ENCODE results near the gene NPDC1. TPM values are rescaled to one million over a fixed set of nuclear protein-coding genes. Genes with fewer than 3 reads are reported as not detected.

NPDC1 gene
- total RNA-seq, 1 donor from 2014 or later: 152 TPM

DNA sequence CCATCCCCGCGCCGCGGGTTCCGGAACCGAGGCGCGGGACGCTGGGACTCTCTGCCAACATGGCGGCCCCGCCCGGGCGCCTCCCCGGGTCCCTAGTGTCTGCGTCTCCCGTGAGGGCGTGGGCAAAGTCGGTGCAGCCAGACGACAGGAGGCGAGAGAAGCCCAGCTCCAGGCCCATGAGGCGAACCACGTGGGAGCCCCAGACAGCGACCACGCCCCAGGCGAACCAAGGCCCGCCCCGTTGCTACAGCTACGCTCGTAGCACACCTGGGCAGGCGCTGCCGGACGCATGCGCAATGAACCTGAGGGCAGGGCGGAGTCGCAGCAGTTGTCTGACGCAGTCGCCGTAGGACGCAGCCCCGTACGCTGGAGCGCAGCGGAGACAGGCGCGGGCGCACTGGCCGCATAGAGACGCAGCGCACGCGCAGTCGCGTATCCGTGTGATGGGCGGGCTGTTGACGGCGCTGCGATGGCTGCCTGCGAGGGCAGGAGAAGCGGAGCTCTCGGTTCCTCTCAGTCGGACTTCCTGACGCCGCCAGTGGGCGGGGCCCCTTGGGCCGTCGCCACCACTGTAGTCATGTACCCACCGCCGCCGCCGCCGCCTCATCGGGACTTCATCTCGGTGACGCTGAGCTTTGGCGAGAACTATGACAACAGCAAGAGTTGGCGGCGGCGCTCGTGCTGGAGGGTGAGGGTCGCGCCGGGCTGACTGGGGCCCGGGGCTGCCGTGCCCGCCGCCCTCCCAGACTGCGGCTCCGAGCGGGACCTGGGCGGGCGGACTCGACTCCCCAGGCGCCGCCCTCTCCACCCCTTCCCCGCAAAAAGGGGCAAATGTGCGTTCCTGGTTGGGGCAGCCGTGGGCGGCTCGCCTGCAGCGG is 40.8 kb upstream of the NPDC1 start, which contains the start of gene MAN1B1:
Gene MAN1B1, plus strand, starts transcription at position 455 of the 878 bp plus-strand sequence. Its CDS starts 15 bp downstream, at position 470.
- Histone ChIP-seq H3K36me3 (peaks cover 21% of the 10 kb centered on the region), H3K9me3 (no peaks in the 10 kb centered on the region), H3K4me1 (peaks cover 17% of the 10 kb centered on the region), H3K27me3 (no peaks in the 10 kb centered on the region), H3K4me3 (peak within 1 kb of the TSS; percentile 76), H3K27ac (peak within 1 kb of the TSS; percentile 93)
- peak; percentile 100 for DNase-seq
- intact Hi-C loops (cut with DNase I): no loop called here
- TF ChIP-seq, protein P1, sequence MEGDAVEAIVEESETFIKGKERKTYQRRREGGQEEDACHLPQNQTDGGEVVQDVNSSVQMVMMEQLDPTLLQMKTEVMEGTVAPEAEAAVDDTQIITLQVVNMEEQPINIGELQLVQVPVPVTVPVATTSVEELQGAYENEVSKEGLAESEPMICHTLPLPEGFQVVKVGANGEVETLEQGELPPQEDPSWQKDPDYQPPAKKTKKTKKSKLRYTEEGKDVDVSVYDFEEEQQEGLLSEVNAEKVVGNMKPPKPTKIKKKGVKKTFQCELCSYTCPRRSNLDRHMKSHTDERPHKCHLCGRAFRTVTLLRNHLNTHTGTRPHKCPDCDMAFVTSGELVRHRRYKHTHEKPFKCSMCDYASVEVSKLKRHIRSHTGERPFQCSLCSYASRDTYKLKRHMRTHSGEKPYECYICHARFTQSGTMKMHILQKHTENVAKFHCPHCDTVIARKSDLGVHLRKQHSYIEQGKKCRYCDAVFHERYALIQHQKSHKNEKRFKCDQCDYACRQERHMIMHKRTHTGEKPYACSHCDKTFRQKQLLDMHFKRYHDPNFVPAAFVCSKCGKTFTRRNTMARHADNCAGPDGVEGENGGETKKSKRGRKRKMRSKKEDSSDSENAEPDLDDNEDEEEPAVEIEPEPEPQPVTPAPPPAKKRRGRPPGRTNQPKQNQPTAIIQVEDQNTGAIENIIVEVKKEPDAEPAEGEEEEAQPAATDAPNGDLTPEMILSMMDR (IDR thresholded peaks at IDR 0.05): no peak
- ATAC-seq: peak; percentile 92

DNA sequence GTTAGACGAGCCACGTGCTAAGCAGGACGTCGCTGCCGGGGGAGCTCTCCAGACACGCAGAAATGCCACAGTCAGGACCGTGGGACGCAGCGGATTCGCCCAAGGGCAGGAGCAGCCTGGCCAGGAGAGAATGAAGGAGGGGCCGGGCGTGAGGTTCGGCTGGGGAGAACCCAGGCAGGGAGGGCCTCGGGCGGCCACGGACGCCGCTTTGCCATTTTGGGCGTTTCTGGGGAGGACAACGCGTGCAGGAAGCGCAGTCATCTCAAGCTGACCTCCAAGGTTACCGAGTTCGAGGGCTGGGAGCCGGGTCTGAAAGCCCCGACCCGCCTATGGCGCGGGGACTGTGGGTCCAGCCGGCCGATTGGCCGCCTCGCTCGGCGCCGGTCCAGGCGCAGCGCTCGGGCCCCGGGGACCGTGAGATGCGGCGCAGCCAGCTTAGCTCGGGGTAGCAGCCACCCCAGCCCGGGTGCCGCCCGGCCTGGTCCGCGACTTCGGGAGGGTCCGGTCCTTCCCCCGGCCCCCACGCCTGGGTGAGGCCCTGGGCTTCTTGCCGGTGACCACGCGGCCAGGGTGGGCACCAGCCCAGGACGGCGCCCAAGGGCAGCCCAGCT is 40.0 kb upstream of the NPDC1 start:
- ATAC-seq: peak; percentile 4
- intact Hi-C loops (cut with DNase I): no loop called here
- H3K4me1 ChIP-seq: peaks cover 17% of the 10 kb centered on the region

DNA sequence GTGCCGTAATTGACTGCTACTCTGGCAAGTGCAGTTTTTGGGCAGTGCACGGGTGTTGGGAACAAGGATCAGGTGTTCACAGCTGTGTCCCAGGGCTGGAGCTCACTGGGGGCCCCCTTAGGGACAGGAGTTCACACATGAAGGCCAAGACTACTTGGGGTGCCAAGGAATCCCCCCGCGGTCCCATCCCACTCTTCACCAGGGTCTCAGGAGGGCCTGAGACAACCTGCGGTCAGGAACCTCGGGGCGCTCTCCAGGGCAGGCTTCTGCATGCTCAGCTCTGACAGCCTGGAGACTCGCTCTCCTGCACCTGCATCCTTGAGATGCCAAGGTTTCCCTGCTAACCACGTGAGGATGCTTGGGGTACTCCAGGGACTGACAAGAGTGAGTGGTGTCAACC is 38.5 kb upstream of the NPDC1 start:
- no peaks in the 10 kb centered on the region for H3K9me3 ChIP-seq

More for the DNA sequence above, 40.0 kb upstream of the NPDC1 start:
- no peak for DNase-seq
- Histone ChIP-seq H3K9me3 (no peaks in the 10 kb centered on the region), H3K36me3 (peaks cover 25% of the 10 kb centered on the region), H3K27ac (peak overlapping the region; percentile 93), H3K4me3 (peak overlapping the region; percentile 76), H3K27me3 (no peaks in the 10 kb centered on the region)
- TF ChIP-seq, protein P1 (IDR thresholded peaks at IDR 0.05): no peak

DNA sequence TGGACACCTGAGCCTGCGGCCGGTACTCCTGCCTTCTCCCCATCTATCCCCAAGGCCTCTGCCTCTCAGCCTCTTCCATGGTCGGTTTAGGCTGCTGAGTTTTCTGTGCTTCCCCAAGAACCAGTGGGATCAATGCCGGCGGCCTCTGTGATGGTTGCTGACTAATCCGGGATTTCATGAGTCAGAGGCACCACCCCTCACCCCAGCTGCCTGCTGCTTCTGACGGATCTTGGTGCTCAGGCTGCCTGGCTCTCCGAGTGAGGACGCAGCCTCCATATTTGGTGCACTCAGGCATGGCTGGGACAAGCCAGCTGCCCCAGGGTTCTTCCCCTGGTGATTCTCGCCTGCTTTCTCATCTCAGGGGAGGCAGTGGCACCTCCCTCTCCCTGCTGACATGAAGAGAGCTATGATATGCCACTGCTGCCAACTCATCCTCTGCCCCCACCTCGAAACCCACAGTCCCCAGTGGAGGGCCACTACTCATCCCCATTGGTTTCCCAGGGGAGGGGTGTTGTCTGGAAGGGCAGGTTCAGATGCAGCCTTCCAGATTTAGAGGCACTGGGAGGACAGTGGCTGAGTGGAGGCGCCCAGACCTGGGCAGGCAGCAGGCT is 37.5 kb upstream of the NPDC1 start:
- H3K27me3 ChIP-seq: no peaks in the 10 kb centered on the region
- DNase-seq (peak; percentile 61), ATAC-seq (no peak)
- H3K36me3 ChIP-seq: peaks cover 44% of the 10 kb centered on the region
- intact Hi-C loops (cut with DNase I): no loop called here
- no peaks in the 10 kb centered on the region for H3K9me3 ChIP-seq
- H3K27ac ChIP-seq: no peak overlapping the region
- no peak overlapping the region for H3K4me3 ChIP-seq
- TF ChIP-seq, protein P1 (IDR thresholded peaks at IDR 0.05): no peak
- H3K4me1 ChIP-seq: peaks cover 22% of the 10 kb centered on the region

More for the DNA sequence above, 38.5 kb upstream of the NPDC1 start:
- ATAC-seq (no peak), DNase-seq (no peak)
- TF ChIP-seq, protein P1 (IDR thresholded peaks at IDR 0.05): no peak
- Histone ChIP-seq H3K4me3 (no peak overlapping the region), H3K27ac (no peak overlapping the region), H3K36me3 (peaks cover 40% of the 10 kb centered on the region), H3K4me1 (peaks cover 17% of the 10 kb centered on the region), H3K27me3 (no peaks in the 10 kb centered on the region)
- intact Hi-C loops (cut with DNase I): no loop called here

DNA sequence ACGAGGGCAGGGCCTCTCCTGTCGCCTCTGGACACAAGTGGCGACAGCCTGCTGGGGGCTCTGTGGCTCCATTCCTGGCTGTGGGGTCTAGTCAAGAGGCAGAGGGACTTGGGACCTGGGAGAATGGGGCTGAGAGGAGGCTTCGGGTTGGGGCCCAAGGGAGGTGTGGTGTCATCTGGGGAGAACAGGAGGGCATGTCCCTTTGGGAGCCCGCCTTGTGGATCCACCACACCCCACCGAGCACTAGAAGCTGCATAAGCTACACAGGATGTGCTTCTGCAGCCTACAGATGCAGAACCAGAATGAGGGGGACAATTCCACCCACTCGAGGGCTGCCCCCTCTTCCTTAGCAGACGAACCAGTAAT is 36.9 kb upstream of the NPDC1 start:
- no peak overlapping the region for H3K4me3 ChIP-seq
- peaks cover 23% of the 10 kb centered on the region for H3K4me1 ChIP-seq
- DNase-seq: no peak
- H3K9me3 ChIP-seq: no peaks in the 10 kb centered on the region
- intact Hi-C loops (cut with DNase I): no loop called here
- ATAC-seq: no peak
- H3K36me3 ChIP-seq: peaks cover 44% of the 10 kb centered on the region
- H3K27me3 ChIP-seq: no peaks in the 10 kb centered on the region
- no peak overlapping the region for H3K27ac ChIP-seq
- TF ChIP-seq, protein P1 (IDR thresholded peaks at IDR 0.05): no peak
